Measurements from ENCODE around the gene CNNM4.

Gene CNNM4

GRCh38 chr2:96861074-96861473, 100.4 kb downstream of the CNNM4 start:
- DNase-seq, result no peak
